K562 (cell line): ENCODE results near the gene GRIK1. TPM values are rescaled to one million over a fixed set of nuclear protein-coding genes. Genes with fewer than 3 reads are reported as not detected.

Source experiments
- COPS2 ChIP-seq: fragments of 450-650 bp; conservative IDR thresholded peaks from 2 replicates; pipeline ENCODE4 v1.6.1; 2016; ENCODE audit warnings: mild to moderate bottlenecking, moderate library complexity
- CREBBP ChIP-seq: IDR thresholded peaks from one replicate; pipeline ENCODE4 v1.6.1; 2012; ENCODE audit warnings: low read depth, mild to moderate bottlenecking, control low read depth, inconsistent platforms, low read length
- FIP1L1 ChIP-seq: fragments of 200-400 bp; formaldehyde crosslinking; IDR thresholded peaks from 2 replicates; pipeline ENCODE4 v1.6.1; 2018; ENCODE audit warnings: mild to moderate bottlenecking, low read depth, low read length; ENCODE audit not compliant: poor library complexity, severe bottlenecking
- FOXP1 ChIP-seq: sonication (generic); formaldehyde crosslinking; IDR thresholded peaks from 2 replicates; pipeline ENCODE4 v1.8.0; 2022; ENCODE audit warnings: mild to moderate bottlenecking, missing genetic modification reagents
- HIVEP1 ChIP-seq: fragments of 250-450 bp; sonication (Bioruptor Pico); IDR thresholded peaks from 2 replicates; pipeline ENCODE4 v1.4.0; 2020; ENCODE audit warnings: mild to moderate bottlenecking
- IRF2 ChIP-seq: sonication (generic); formaldehyde crosslinking; IDR thresholded peaks from 2 replicates; pipeline ENCODE4 v1.8.1; 2022; ENCODE audit warnings: mild to moderate bottlenecking, missing genetic modification reagents
- LCOR ChIP-seq: sonication (generic); formaldehyde crosslinking; IDR thresholded peaks from 2 replicates; pipeline ENCODE4 v1.8.0; 2022; ENCODE audit warnings: mild to moderate bottlenecking, missing genetic modification reagents
- MAZ ChIP-seq, 2 experiments: fragments of 450-650 bp in 1 of 2; sonication (generic) in 1 of 2; formaldehyde crosslinking; IDR thresholded peaks in 1 of 2; conservative IDR thresholded peaks in 1 of 2; 2 replicates each; pipeline versions ENCODE4 v1.4.0 to v1.5.0; 2020; ENCODE audit warnings: mild to moderate bottlenecking in 1 of 2, missing genetic modification reagents in 1 of 2
- MCM3 ChIP-seq: fragments of 450-650 bp; IDR thresholded peaks from 2 replicates; pipeline ENCODE4 v1.6.1; 2016
- MXI1 ChIP-seq: IDR thresholded peaks from 2 replicates; pipeline ENCODE4 v1.6.1; 2011; ENCODE audit warnings: low read depth, mild to moderate bottlenecking, improper control_type of control experiment, low read length
- PHB2 ChIP-seq: fragments of 450-650 bp; IDR thresholded peaks from 2 replicates; pipeline ENCODE4 v1.6.1; 2017; ENCODE audit warnings: low read depth
- SAFB ChIP-seq: fragments of 200-400 bp; formaldehyde crosslinking; IDR thresholded peaks from 2 replicates; pipeline ENCODE4 v1.6.1; 2017; ENCODE audit warnings: low read depth, low read length, borderline replicate concordance
- TCF3 ChIP-seq: sonication (generic); formaldehyde crosslinking; IDR thresholded peaks from 2 replicates; pipeline ENCODE4 v1.4.0; 2020; ENCODE audit warnings: mild to moderate bottlenecking, missing genetic modification reagents
- TCFL5 ChIP-seq: fragments of 250-450 bp; sonication (Bioruptor Pico); conservative IDR thresholded peaks from 2 replicates; pipeline ENCODE4 v1.6.1; 2021; ENCODE audit warnings: mild to moderate bottlenecking, moderate library complexity, matching md5 sums
- ZNF57 ChIP-seq: fragments of 450-650 bp; formaldehyde crosslinking; IDR thresholded peaks from 2 replicates; pipeline ENCODE4 v1.4.0; 2020; ENCODE audit warnings: mild to moderate bottlenecking, moderate library complexity
- polyA plus RNA-seq, 8 experiments: library from polyadenylated mRNA; depleted of rRNA in 4 of 8; stranded (reverse) in 5 of 8; unstranded in 3 of 8; fragments of >200 nt; fragmentation: Nextera tagmentation in 2 of 8; fragmentation: Illumina TruSeq in 1 of 8; extraction: Ambion mirVana in 2 of 8; extraction: Trizol in 1 of 8; gene quantifications; 2 replicates each; pipeline versions ENCODE4 v1.2.1 to v1.2.3, GENCODE V29; 2011 to 2014; ENCODE audit warnings: inconsistent platforms in 1 of 8, missing spikeins in 1 of 8
- total RNA-seq, 7 experiments: library from RNA; depleted of rRNA in 6 of 7; stranded (reverse); fragments of >200 nt in 6 of 7; fragmentation: Illumina TruSeq in 2 of 7; extraction: Trizol in 2 of 7; gene quantifications; 2 replicates each; pipeline versions ENCODE4 v1.2.1 to v1.2.3, GENCODE V29; 2011 to 2021; ENCODE audit warnings: low replicate concordance in 1 of 7
- TF ChIP-seq, protein P1 (sequence below), 2 experiments: fragments of 450-650 bp; IDR thresholded peaks; 2 replicates each; pipeline ENCODE4 v1.6.1; 2016
- TF ChIP-seq, protein P2 (sequence below): sonication (generic); formaldehyde crosslinking; IDR thresholded peaks from 2 replicates; pipeline ENCODE4 v1.8.0; 2023; ENCODE audit warnings: mild to moderate bottlenecking, missing genetic modification reagents
- TF ChIP-seq, protein P3 (sequence below): sonication (generic); formaldehyde crosslinking; IDR thresholded peaks from 2 replicates; pipeline ENCODE4 v1.8.1; 2023; ENCODE audit warnings: mild to moderate bottlenecking, missing genetic modification reagents

The GRIK1 gene
- total and polyA plus RNA-seq, 9 of the 15 experiments (the other 6 are each of a cell fraction or from before 2014, with no cell fraction given), result 0.17 to 2.8 (median 0.53) TPM

DNA sequence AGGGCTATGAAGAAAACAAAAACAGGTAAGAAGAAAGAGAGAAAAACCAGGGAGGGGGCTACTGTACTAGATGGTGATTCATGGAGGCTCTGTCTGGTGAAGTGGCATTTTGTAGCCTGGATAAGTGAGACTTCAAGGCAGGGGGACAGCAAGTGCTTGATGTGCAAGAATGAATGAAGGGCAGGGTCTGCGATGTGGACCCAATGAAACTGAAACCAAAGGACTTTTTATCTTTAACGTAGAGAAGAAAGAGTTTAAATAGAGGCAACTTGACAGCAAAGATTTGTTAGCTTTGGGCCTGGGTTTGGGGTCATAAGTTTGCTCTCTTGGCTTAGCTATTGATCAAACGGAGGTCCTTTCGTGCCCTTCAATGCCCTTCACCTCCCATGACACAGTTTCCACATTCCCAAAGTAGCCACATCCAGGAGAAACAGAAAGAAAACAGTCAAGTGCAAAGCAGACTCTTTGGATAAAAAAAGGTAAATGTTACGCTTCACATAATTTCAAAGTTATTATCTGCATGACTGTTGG lies 291.0 kb downstream of the GRIK1 start (continued):
- TF ChIP-seq, protein P1, sequence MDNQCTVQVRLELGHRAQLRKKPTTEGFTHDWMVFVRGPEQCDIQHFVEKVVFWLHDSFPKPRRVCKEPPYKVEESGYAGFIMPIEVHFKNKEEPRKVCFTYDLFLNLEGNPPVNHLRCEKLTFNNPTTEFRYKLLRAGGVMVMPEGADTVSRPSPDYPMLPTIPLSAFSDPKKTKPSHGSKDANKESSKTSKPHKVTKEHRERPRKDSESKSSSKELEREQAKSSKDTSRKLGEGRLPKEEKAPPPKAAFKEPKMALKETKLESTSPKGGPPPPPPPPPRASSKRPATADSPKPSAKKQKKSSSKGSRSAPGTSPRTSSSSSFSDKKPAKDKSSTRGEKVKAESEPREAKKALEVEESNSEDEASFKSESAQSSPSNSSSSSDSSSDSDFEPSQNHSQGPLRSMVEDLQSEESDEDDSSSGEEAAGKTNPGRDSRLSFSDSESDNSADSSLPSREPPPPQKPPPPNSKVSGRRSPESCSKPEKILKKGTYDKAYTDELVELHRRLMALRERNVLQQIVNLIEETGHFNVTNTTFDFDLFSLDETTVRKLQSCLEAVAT (IDR thresholded peaks at IDR 0.05), result no peak
- 0 out of 2 replicates have a peak, but pooled peaks have one; percentile 29 for TF ChIP-seq ZNF57 (CRISPR knock-in tag)
- no peak for TF ChIP-seq FIP1L1
- peak in 1 of 2 experiments; percentile 46; a peak in 1 of 4 replicates for TF ChIP-seq MAZ (CRISPR knock-in tag; conservative IDR thresholded peaks at IDR 0.05 in 1 of 2, IDR thresholded peaks at IDR 0.05 in 1 of 2)
- TF ChIP-seq, protein P2, sequence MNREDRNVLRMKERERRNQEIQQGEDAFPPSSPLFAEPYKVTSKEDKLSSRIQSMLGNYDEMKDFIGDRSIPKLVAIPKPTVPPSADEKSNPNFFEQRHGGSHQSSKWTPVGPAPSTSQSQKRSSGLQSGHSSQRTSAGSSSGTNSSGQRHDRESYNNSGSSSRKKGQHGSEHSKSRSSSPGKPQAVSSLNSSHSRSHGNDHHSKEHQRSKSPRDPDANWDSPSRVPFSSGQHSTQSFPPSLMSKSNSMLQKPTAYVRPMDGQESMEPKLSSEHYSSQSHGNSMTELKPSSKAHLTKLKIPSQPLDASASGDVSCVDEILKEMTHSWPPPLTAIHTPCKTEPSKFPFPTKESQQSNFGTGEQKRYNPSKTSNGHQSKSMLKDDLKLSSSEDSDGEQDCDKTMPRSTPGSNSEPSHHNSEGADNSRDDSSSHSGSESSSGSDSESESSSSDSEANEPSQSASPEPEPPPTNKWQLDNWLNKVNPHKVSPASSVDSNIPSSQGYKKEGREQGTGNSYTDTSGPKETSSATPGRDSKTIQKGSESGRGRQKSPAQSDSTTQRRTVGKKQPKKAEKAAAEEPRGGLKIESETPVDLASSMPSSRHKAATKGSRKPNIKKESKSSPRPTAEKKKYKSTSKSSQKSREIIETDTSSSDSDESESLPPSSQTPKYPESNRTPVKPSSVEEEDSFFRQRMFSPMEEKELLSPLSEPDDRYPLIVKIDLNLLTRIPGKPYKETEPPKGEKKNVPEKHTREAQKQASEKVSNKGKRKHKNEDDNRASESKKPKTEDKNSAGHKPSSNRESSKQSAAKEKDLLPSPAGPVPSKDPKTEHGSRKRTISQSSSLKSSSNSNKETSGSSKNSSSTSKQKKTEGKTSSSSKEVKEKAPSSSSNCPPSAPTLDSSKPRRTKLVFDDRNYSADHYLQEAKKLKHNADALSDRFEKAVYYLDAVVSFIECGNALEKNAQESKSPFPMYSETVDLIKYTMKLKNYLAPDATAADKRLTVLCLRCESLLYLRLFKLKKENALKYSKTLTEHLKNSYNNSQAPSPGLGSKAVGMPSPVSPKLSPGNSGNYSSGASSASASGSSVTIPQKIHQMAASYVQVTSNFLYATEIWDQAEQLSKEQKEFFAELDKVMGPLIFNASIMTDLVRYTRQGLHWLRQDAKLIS (CRISPR knock-in tag), result no peak
- TF ChIP-seq LCOR (CRISPR knock-in tag), result no peak
- no peak for TF ChIP-seq COPS2
- TF ChIP-seq MXI1, result no peak
- TF ChIP-seq MCM3, result no peak
- TF ChIP-seq FOXP1 (CRISPR knock-in tag), result no peak
- TF ChIP-seq HIVEP1 (CRISPR knock-in tag), result no peak
- no peak for TF ChIP-seq CREBBP
- no peak for TF ChIP-seq IRF2 (CRISPR knock-in tag)
- TF ChIP-seq TCF3 (CRISPR knock-in tag), result no peak
- TF ChIP-seq PHB2, result no peak
- TF ChIP-seq, protein P3, sequence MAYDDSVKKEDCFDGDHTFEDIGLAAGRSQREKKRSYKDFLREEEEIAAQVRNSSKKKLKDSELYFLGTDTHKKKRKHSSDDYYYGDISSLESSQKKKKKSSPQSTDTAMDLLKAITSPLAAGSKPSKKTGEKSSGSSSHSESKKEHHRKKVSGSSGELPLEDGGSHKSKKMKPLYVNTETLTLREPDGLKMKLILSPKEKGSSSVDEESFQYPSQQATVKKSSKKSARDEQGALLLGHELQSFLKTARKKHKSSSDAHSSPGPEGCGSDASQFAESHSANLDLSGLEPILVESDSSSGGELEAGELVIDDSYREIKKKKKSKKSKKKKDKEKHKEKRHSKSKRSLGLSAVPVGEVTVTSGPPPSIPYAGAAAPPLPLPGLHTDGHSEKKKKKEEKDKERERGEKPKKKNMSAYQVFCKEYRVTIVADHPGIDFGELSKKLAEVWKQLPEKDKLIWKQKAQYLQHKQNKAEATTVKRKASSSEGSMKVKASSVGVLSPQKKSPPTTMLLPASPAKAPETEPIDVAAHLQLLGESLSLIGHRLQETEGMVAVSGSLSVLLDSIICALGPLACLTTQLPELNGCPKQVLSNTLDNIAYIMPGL (CRISPR knock-in tag), result no peak
- no peak for TF ChIP-seq TCFL5 (CRISPR knock-in tag)
- no peak for TF ChIP-seq SAFB
